GM19467 (cell line): ENCODE results near the gene COL25A1.

Experiments
- ATAC-seq: cut with Tn5 transposase; IDR thresholded peaks from one replicate; pipeline ENCODE4 v1.9.1; 2021; ENCODE audit warnings: mild to moderate bottlenecking, moderate library complexity; ENCODE audit not compliant: unreplicated experiment

Gene COL25A1

DNA sequence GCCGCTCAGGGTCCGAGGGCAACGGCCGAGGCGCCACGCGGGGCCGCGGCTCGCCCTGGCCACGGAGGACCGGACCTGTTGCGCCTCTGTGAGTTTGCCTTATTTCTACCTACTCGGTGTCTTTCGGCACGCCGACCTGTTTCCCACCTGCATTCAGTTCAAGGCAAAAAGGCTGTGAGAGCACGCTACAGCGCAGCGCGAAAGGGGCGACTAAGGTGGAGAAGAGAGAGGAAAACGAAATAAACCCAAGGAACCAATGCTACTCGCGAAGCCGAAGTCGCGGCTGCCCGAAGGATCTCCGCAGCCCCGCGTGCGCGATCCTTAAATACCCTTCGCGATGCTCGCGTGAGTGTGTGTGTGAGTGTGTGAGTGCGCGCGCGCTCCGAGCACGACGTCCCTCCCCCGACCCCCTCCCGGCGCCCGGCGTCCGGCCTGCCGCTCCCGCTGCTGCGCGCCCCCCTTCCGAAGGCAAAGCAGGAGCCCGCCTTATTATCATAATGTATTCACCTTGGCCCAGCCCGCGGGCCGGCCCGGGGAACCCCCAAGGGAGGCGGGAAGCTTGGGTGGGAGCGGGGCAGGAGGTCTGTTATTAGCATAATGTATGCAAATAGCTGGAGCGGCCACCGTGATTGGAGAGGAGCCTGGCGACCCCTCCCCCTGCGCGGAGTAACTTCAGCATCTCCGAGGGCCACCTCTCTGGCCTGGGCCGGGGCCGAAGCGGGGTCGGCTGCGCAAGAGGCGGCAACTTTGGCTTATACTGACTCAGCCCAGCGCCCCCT is at the start of gene COL25A1:
TSS of gene COL25A1 (minus strand) at position 298 of the 779 bp plus-strand sequence.
- ATAC-seq: no peak

DNA sequence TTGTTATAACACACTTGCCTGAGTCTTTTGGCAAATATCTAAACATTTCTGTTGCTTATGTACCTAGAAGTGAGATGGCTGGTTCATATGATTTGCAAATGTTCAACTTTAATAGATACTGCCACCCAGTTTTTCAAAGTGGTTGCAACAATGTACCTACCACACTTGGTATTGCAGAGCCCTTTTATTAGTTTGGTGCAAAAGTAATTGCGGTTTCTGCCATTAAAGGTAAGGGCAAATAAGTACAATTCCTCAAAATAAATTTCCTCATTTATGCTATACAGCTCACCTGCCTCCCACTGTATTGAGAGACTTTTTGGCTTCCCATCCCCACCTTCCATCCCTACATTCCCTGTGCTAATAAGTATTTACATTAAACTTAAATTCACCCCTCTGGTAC is 47.7 kb upstream of the COL25A1 start:
- ATAC-seq: no peak

DNA sequence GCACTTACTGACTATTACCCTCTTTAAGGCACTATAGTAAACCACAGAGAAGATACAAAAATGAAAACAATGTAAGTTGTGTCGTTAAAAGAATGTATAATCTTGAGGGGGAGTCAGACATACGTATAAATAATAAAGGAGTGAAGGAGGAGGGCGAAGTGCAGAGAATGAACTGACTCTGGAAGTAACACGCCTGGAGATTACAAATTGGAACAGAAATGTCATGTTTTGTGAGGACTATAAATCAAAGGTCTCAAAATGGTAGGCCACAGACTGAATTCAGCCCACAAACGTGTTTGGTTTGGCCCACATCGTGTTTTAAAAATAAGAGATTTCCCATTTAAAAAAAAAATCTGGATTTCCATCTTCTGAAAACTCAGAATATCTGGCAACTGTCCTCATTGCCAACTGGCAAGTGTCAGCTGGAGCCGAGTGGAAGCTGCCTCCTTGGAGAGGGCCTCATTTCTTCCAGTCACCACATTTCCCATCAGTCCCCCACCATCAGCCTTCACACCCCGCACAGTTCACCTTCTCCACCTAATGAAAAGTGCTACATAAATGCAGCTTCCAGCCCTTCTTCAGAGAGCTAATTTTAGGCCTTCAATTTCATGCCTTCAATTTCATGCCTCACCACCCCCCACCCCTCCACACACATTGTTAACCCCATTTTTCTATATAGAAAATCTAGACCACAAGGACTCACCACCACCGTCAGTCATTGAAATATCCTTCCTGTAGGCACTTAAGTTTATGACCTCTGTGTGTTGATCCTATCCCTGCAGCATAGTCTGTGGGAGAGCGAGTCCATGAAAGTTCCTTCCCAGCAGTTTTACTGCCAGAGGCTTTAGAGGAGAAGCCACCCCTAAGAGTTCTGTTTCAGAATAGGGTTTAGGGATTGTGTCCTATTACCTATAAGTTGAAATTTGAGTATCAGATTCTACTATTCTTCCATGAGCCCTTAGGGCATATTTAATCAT is 32.0 kb upstream of the COL25A1 start:
- ATAC-seq: no peak

DNA sequence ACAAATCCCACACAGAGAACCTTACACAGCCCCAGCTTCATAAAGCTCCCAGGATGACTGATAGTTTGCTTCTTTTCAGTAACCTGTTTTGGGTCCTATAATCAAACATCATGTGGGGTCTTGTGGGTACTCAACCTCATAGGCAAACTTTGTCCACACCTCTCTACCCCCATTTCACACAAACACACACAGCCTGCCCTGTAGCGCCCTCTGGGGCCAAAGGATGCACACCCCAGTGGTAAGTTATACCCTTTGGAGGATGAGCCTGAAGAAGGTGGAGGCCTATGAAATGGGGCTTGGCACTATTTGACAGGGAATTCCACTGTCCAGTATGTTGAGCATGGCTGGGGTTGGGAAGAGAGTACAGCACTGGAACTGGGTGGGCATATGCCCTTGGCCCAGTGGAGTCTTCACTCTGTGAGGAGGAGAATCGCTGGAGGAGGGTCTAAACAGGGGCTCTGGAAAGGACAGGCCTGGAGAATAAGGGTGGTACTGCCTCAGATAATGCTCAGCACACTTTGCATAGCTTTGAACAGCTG is 30.5 kb upstream of the COL25A1 start:
- no peak for ATAC-seq

DNA sequence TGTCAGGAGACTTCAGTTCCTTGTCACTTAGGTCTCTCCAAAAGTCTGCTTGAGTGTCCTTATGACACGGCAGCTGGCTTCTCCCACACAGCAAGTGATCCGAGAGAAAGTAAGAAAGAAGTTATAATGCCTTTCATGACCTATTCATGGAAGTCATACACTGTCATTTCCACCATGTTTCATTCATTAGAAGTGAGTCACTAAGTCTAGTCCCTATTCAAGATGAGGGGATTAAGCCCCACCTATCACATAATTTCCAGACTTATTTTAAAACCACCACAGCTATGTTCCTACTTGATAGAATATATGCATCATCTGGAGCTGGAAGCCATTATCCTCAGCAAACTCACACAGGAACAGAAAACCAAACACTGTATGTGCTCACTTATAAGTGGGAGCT is 25.2 kb upstream of the COL25A1 start:
- ATAC-seq: no peak

DNA sequence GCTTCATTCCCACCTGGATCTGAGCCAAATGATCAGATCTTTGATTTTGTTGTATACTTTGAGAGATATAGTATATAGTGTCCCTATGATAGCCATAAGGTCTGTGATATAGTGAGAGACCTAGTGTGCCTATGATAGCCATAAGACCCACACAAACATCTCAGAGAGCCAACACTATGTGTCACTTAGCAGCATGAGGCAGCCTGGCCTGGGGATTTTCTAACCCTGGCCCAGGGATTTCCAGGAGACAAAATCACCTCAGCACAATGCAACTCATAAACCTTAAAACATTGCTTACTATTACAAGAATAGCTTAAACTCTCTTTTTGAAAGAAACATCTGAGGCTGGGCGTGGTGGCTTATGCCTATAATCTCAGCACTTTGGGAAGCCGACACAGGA is 23.2 kb upstream of the COL25A1 start:
- ATAC-seq: no peak

DNA sequence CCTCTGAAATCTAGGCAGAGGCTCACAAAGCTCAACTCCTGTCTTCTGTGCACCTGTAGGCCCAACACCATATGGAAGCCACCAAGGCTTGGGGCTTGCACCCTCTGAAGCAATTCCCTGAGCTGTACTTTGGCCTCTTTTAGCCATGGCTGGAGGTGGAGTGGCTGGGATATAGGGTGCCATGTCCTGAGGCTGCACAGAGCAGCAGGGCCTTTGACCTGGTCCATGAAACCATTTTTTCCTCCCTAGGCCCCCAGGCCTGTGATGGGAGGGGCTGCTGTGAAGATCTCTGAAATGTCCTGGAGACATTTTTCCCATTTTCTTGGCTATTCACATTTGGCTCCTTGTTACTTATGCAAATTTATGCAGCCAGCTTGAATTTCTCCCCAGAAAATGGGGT is 20.9 kb upstream of the COL25A1 start:
- no peak for ATAC-seq

DNA sequence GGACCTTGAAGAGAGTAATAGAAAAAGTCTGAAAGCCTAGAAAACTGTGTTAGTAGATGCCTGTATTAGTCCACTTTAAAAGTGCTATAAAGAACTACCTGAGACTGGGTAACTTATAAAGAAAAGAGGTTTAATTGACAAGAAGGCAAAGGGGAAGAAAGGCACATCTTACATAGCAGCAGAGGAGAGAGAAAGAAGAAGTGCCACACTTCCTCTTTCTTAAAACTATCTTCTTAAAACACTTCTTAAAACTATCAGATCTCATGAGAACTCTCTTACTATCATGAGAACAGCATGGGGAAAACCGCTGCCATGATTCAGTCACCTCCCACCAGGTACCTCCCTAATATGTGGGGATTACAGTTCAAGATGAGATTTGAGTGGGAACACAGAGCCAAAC is 18.8 kb upstream of the COL25A1 start:
- ATAC-seq: no peak

DNA sequence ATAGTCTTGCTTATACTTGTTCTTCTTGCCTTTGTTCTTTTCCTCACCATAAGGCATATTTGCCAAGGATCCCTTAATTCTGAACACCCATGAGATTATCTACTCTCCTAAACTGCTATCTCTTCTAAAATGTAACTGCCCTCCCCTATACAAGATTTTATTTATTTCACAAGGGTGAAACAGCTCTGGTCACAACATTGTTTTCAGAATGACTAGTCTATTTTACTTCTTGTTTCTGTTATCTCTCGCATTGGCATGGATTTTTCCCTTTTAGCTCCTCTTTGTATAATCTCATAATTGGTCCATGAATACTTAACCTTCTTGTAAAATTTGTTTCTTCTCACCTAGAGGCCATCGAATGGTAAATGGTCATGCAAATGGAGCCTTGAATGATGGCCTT is 17.2 kb upstream of the COL25A1 start:
- ATAC-seq: no peak

DNA sequence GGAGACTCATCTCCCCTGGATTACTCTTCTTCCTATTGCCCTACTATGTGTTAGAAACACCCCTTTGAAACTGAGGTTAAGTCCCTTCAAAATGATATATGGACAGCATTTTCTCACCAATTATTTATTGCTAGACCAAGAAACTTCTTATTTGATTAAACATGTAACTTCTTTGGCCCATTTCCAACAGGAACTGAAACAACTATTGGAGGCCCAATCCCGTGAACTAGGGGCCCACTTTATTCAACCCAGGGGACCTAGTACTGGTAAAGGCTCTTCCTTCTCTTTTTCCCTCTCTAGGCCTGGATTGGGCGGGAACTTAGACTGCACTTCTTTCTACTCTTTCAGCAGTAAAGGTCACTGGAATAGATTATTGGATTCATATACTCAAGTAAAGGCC is 16.7 kb upstream of the COL25A1 start:
- ATAC-seq: no peak

DNA sequence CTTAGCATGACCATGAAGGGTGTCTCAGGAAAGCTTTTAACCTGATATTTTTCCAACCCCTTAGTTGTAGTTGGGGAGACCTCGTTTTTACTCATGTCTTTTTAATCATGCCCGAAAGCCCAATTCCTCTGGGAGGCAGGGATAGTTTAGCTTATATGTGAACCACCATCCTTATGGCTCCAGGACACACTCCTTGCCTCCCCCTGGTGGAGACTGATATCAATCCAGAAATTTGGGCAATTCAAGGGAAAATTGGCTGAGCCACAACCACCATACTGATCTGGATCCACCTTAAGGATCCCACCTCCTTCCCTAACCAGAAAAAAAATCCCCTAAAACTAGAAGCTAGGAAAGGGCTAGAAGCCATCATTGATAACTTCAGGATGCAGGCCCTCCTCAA is 13.4 kb upstream of the COL25A1 start:
- ATAC-seq: no peak

DNA sequence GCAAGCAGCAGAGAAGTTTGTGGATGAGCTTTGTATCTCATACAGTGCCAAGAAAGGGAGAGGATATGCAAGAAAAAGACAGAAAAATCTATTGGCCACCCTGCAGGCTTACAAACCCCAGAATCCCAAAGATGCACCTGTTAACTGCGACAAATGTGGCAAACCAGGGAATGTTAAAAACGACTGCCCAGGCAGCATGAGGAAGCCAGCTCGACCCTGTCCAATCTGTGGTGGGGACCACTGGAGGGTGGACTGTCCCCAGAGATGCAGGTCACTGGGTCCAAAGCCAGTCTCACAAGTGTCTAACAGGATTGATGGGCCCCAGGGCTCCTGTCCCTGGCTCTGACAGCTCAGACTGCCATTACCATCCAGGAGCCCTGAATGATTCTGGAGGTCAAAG is 12.9 kb upstream of the COL25A1 start:
- no peak for ATAC-seq

DNA sequence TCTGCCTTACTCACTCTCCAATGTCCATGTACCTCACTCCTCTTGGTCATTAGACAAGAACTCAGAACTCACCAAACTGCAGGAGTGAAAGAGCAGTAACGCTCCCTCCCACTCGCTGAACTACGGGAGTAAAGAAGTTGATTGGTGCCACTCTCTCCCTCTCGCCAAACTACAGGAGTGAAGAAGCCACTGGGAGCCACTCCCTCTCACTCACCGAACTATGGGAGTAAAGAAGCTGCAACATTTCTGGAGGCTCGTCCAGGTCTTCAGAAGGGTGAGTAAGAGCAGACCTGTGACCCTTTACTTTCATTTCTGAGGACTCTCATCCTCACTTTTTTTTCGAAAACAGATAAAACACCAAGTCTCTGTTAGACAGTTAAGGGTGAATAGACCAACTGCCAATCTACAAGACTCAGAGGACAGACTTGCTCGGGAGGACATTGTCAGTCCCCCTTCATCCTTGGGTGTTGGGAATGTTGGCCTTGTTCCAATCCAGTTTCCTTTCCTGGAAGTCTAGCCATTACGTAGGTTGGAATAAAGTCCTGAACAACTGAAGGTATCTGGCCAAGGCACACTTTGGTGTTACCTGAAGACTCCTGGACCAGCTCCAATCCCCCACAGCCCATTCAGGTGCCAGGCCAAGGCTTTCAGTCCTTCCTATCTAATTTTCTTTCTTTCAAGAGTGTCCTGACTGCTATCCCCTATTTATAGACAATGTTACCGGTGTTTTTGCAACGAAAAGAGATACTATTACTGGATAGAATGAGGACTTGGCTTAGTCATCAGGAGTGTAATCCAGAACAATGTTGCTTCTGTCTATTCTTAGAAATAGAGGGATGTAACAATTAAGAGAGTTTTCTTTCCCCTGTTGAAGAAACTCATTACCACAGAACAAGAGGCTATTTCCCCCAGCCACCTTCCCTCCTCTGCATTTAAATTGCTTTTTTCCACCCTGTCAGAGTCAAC is 11.0 kb upstream of the COL25A1 start:
- no peak for ATAC-seq

DNA sequence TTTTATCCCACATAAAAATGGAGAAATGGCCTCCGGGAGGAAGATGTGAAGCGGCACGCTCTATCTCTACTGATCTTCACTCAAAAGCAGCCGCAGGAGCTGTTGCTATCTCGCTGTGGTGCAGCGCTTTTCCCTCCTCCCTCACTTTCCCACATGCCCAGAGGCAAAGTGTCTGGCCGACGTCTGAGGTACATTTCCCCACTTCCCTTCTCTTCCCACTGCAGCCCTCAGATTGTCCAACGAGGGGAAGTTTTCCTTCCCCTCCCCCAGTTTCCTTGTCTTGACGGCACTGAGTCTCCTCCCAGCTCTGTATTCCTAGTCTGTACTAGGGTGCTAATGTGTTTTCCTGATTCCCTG is 660 bp upstream of the COL25A1 start:
- ATAC-seq: no peak

DNA sequence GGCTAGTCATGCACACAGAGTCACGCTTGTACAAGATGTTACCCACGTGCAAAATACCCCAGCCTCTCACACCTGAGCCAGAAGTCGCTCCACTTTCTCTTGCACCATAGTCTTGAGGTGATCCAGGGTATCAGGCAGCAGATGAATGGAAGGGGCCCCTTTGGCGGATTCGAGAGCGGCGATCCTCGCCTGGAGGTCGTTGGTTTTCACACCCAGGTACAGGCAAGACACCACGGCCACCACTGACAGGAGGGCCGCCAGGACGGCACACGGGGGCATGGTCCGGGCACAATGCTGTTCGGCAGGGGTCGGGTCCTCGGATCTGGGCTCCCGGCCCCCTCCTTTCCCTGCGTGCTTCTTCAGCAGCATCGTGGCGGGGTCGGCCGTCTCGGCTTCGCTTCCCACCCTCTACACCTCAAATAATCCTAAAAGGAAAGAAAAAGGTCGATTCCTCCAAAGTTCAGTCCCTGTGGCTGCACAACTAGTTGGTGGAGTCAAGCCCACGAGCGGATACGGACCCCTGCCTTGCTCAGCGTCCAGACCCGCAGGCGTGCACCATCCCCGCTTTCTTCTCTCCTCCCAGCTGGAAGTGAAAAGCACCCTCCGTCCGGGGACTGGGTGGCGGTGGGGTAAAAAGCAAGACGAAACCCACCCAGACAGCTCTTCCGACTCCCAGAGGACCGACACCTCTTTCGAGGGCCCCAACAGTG is 652 bp downstream of the COL25A1 start:
- ATAC-seq: no peak

DNA sequence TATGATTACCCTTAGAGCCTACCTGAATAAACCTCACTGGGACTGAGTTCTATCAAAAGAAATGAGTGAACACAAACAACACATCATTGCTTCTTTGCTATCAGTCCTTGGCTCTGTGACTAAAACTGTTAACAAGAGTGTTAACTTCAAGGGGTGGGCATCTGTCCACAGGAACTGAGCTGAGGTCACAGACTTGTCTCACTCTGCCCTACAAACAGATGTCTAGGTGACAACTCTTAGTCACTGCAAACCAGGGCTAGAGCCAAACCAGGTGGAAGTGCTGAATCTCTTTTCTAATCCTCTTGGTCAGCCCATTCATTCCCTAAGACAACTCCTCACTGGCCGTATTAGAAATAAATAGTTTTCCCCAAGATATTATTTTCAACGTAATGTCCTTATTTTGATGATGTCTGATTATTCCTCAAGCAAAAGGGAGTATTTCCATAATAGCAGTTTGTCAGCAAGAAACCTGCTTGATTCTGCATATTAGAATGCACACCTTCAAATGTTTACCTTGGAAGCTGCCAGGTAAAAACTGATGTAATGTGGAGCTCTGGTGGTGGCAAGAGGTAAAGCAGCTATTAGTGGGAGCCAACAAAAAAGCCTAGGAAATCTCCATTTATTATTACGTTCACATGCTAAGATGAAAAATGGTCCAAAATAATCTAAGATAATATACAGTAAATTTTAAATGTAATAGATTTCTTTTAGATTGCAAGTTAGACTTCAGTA is 4.0 kb downstream of the COL25A1 start:
- no peak for ATAC-seq

DNA sequence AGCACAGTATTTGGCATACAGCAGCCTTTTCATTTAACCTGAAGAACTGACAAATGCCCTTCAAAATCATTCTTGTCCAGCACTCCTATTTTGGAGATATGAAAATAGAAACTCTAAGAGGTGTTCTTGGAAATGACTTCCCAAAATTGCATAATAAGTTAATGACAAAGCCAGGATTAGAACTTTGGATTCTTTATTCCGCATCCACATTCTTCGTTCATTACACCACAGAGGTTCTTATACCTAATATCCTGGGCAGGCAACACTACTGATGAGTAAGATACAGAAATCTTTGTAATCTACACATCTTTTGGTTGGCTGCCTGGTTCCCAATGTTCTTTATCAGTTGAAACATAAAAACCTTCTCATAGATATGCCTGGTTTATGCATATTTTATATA is 5.9 kb downstream of the COL25A1 start:
- ATAC-seq: no peak

DNA sequence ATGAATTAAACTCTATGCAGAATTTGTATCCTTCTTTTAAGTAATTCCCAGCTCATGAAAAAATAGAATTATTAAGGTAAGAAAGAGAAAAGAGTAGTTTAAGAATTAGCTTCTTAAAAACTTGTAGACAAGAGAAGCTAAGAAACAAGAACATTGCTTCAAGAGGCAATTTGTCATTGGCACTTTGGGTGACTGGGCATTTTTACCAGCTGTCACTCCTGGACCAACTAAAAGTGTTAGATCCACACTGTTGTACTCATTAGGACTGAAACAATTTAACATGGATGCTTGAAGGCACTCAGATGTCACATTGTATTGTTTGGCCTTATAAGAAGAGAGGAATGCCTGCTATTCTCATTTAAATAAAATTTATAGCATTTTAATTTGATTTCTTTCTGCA is 7.4 kb downstream of the COL25A1 start:
- no peak for ATAC-seq

DNA sequence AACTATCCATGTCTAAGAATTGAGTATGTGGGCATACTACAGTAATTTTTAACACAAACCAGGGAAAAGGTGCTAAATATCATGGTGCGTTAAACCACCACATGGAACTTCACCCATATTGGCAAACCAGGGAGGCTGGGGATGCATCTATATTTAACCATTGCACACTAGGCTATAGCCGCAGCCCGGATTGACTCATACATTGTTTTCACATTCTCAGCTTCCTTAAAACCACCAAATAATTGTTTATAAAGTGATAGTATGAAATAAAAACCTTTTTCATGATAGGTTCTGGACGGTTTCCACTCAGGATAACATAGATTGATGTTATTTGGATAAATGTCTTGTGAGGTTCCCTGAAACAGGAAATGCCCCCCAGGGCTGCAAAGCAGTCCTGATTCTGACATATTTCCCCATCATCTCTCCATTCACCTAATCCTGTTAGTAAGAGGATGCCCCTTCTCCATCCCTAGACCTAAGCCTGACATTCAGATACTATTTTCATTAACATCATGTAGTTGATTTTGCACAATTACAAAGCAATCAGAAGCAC is 7.9 kb downstream of the COL25A1 start:
- no peak for ATAC-seq
